Stimulated activated CD4-positive, alpha-beta T cell treated with anti-CD3 and anti-CD28 coated beads, TNF-alpha, amount 100 ng/mL, for 48 hours (primary cell): Measurements from ENCODE around the gene PACSIN1.

Source experiments
- DNase-seq, 3 donors: peaks; one replicate each; pipeline ENCODE4 v3.0.0-alpha.2; 2020; ENCODE audit warnings: low read depth in 3 of 3

PACSIN1 gene

GRCh38 chr6:34562350-34562749 lies 96.5 kb downstream of the PACSIN1 start:
- DNase-seq = no peak

- DNase-seq = no peak
Measured at GRCh38 chr6:34562861-34563512, 97.1 kb downstream of the PACSIN1 start.

- DNase-seq = no peak
Measured at GRCh38 chr6:34563513-34563870, 97.6 kb downstream of the PACSIN1 start.

- no peak for DNase-seq
Measured at GRCh38 chr6:34564181-34564580, 98.3 kb downstream of the PACSIN1 start.

- DNase-seq = no peak
Measured at GRCh38 chr6:34565722-34566137, 99.9 kb downstream of the PACSIN1 start.

GRCh38 chr6:34566830-34567546 lies 101.1 kb downstream of the PACSIN1 start:
- no peak for DNase-seq

GRCh38 chr6:34568341-34569201 lies 102.7 kb downstream of the PACSIN1 start:
- no peak for DNase-seq

- DNase-seq = no peak
Measured at GRCh38 chr6:34569361-34569973, 103.6 kb downstream of the PACSIN1 start.

- DNase-seq = no peak
Measured at GRCh38 chr6:34570066-34570833, 104.4 kb downstream of the PACSIN1 start.

- no peak for DNase-seq
Measured at GRCh38 chr6:34571388-34571787, 105.5 kb downstream of the PACSIN1 start.

GRCh38 chr6:34572021-34572420 lies 106.1 kb downstream of the PACSIN1 start:
- DNase-seq = no peak

- DNase-seq = no peak
Measured at GRCh38 chr6:34572585-34572984, 106.7 kb downstream of the PACSIN1 start.

- no peak for DNase-seq
Measured at GRCh38 chr6:34573567-34574183, 107.8 kb downstream of the PACSIN1 start.

GRCh38 chr6:34574647-34575293 lies 108.9 kb downstream of the PACSIN1 start:
- no peak for DNase-seq

- DNase-seq = no peak
Measured at GRCh38 chr6:34575326-34575725, 109.5 kb downstream of the PACSIN1 start.

- DNase-seq = no peak
Measured at GRCh38 chr6:34576286-34576955, 110.5 kb downstream of the PACSIN1 start.

- no peak for DNase-seq
Measured at GRCh38 chr6:34578445-34579262, 112.8 kb downstream of the PACSIN1 start.

GRCh38 chr6:34580707-34581560 lies 115.1 kb downstream of the PACSIN1 start:
- DNase-seq = no peak
